Hypothalamus (tissue), 51 donors: ENCODE results near the gene MITF.
A peak's percentile ranks its signal among the peaks of the same experiment; 100 is the strongest.
"Not testable (repeated sequence)": the region's sequence is repeated elsewhere in the genome, so short reads cannot be mapped to it uniquely, and the experiment has no call there.

Source experiments
- DNase-seq, 51 donors: peaks; one replicate each; lab custom pipeline; 2025; lab: John Stamatoyannopoulos, UW

The MITF gene

GRCh38 chr3:69901802-69902201, 162.5 kb downstream of the MITF start:
- no peak for DNase-seq

- no peak for DNase-seq
Observed at GRCh38 chr3:69902386-69902785, 163.1 kb downstream of the MITF start.

GRCh38 chr3:69906351-69906966, 167.2 kb downstream of the MITF start:
- no peak for DNase-seq

GRCh38 chr3:69907554-69907953, 168.3 kb downstream of the MITF start:
- no peak for DNase-seq

GRCh38 chr3:69909859-69910258, 170.6 kb downstream of the MITF start:
- DNase-seq = not testable (repeated sequence)

- DNase-seq = no peak
Observed at GRCh38 chr3:69913422-69913821, 174.2 kb downstream of the MITF start.

GRCh38 chr3:69914395-69914794, 175.1 kb downstream of the MITF start:
- DNase-seq = no peak

GRCh38 chr3:69915726-69916125, 176.5 kb downstream of the MITF start:
- DNase-seq = no peak

- peak in 13 of 51 donors; percentile 2 to 46 (median 14) for DNase-seq
Observed at GRCh38 chr3:69920009-69920408, 180.7 kb downstream of the MITF start.

- peak in 1 of 51 donors; percentile 32 for DNase-seq
Observed at GRCh38 chr3:69921651-69922050, 182.4 kb downstream of the MITF start.

GRCh38 chr3:69922521-69923000, 183.3 kb downstream of the MITF start:
- no peak for DNase-seq

- DNase-seq = no peak
Observed at GRCh38 chr3:69925506-69925905, 186.2 kb downstream of the MITF start.

- DNase-seq = peak in 20 of 51 donors; percentile 4 to 62 (median 30)
Observed at GRCh38 chr3:69926385-69926784, 187.1 kb downstream of the MITF start.

- DNase-seq = no peak
Observed at GRCh38 chr3:69927571-69927970, 188.3 kb downstream of the MITF start.

GRCh38 chr3:69929019-69929418, 189.8 kb downstream of the MITF start:
- peak in 1 of 51 donors; percentile 24 for DNase-seq

GRCh38 chr3:69930564-69930963, 191.3 kb downstream of the MITF start:
- peak in 26 of 51 donors; percentile 2 to 76 (median 32) for DNase-seq

GRCh38 chr3:69932087-69932486, 192.8 kb downstream of the MITF start:
- DNase-seq = no peak

GRCh38 chr3:69932501-69932900, 193.2 kb downstream of the MITF start:
- no peak for DNase-seq

GRCh38 chr3:69934398-69934797, 195.1 kb downstream of the MITF start:
- no peak for DNase-seq

GRCh38 chr3:69936266-69936665, 197.0 kb downstream of the MITF start:
- DNase-seq = no peak

- no peak for DNase-seq
Observed at GRCh38 chr3:69938061-69938460, 198.8 kb downstream of the MITF start.

- DNase-seq = no peak
Observed at GRCh38 chr3:69938931-69939330, 199.7 kb downstream of the MITF start.

GRCh38 chr3:69941037-69941436, 201.8 kb downstream of the MITF start:
- no peak for DNase-seq
